HL-60/S4 treated with retinoic acid at 250 ng/mL for 4 days and 3 days (cell line): Measurements from ENCODE around the gene PPP1R3A.

Experiments used
- in situ Hi-C: fragments of 300-500 bp; cut with MboI; formaldehyde crosslinking; loops from 2 replicates; pipeline ENCODE4 v1.7.0; 2022; ENCODE audit warnings: low sequenced_read_pairs

Gene PPP1R3A

DNA sequence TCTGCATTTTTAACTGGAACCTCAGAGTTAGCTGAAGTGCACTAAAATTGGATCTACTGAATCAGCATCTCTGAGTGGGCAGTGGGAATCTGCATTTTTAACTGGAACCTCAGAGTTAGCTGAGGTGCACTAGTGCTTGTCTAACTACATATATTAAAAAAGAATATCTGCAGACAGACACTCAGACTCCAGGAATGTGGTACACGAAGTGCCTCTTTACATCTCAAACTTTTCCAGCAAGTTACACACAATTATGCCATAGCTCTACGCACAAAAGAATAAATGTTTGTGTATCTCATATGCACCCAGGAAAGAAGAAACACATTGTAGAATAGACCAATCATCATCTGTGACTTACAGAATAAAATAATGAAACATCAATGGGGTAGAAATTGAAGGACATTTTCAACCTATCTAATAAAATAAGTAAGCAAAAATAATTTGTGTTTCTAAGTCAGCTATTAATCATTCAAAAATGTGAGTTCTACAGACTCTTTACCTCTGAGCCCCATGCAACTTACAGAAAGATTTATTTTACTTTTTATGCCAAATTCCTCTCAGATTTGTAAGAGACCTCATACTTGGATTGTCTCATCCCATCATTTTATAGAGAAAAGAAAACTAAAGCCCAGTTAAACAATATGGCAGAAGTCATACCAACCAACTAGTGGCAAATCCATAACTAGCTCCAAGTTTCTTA lies 28.3 kb downstream of the PPP1R3A start:
- in situ Hi-C loops, result no loop called here

DNA sequence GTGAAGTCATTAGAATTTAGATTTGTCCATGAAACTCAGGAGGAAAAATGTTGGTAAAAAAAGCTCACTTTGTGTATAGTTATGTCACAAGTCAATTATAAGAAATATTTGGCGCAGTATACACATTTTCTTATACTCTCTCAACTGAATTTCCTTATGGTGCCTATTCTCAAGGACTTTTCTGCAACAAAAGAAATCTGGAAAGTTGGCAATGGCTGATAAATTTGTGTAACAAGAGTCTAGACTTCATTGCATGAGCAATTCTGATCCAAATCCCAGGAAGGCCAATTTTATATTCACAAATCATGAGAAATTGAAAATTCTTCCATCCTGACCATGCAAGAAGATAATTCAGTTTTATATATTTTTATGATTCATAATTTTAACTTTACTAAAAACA lies 35.7 kb downstream of the PPP1R3A start:
- in situ Hi-C loops, result no loop called here

GRCh38 chr7:113880559-113880958 lies 38.2 kb downstream of the PPP1R3A start:
- in situ Hi-C loops, result no loop called here

GRCh38 chr7:113878394-113878992 lies 40.3 kb downstream of the PPP1R3A start:
- in situ Hi-C loops, result no loop called here

- in situ Hi-C loops, result no loop called here
These were observed 43.6 kb downstream of the PPP1R3A start for GRCh38 chr7:113875224-113875623.

- in situ Hi-C loops, result no loop called here
These were observed 45.2 kb downstream of the PPP1R3A start for GRCh38 chr7:113873554-113874151.

DNA sequence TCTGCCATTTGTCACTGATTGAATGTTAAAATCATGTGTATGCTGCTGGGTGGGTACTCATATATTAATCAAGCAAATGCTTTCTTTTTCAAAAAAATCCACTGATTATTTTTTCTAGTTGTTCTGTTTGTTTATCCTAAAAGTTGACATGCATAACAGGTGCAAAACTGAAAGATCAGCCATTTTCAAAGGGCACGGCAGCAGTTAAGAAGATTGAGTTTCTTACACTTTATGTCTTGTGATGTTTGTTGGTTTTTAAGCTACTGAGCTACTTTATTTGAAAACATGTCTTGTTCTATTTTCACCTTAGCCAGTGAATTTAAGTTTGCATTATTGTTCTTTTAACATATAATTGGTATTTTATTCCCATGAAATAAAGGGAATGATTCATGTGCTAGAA lies 45.8 kb downstream of the PPP1R3A start:
- in situ Hi-C loops, result no loop called here

- in situ Hi-C loops, result no loop called here
These were observed 51.5 kb downstream of the PPP1R3A start for GRCh38 chr7:113867325-113867724.

DNA sequence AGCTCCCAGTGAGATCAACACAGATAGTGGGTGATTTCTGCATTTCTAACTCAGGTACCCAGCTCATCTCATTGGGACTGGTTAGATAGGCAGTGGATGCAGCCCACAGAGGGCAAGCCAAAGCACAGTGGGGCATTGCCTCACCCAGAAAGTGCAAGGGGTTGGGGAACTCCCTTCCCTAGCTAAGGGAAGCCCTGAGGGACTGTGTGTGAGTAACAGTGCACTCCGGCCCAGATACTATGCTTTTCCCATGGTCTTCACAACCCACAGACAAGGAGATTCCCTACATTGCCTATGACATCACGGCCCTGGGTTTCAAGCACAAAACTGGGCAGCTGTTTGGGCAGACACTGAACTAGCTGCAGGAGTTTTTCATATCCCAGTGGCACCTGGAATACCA lies 62.8 kb downstream of the PPP1R3A start:
- in situ Hi-C loops, result no loop called here

- in situ Hi-C loops, result no loop called here
These were observed 77.9 kb downstream of the PPP1R3A start for GRCh38 chr7:113840954-113841353.

GRCh38 chr7:113835367-113835766 lies 83.4 kb downstream of the PPP1R3A start:
- in situ Hi-C loops, result no loop called here

DNA sequence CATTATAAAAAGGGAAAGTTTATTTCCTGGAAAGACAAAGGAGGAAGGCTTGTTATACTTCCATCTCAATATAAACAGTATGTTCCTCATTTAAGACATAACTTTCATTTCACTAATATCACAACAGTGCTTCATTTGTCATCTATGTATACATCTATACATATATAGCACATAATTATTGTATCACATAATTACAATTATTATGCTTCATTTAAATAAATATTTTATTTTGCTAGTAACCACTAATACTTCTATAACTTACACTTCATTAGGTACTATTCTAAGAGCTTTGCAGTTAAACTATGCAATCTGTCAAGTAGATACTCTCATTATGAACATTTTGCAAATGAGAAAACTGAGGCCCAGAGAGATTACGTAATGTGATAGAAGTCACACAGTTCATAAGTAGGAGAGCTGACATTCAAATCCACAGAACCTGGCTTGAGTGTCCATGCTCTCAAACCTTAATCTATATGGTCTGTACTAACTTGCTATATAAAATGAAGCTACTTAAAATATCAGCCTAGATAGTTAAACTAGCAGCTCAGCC lies 86.5 kb downstream of the PPP1R3A start:
- in situ Hi-C loops, result no loop called here

DNA sequence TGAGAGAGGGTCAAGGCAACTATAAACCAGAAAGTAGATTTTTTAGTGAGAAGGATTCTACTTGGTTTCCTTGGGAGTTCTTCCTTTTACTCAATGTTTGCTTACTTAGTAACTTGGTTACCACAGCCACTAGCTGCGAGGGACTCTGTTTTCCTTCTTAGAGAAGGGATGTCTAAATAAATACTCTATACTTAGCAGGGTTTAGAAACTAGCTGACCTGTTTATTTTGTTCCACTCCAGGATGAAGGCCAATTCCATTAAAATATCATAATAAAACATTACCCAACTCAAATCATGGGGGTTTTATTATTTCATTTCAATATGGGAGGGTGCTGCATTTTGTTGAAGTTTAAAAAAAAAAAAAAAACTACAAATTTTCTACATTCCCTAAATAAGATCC lies 87.3 kb downstream of the PPP1R3A start:
- in situ Hi-C loops, result no loop called here

GRCh38 chr7:113828581-113828980 lies 90.2 kb downstream of the PPP1R3A start:
- in situ Hi-C loops, result no loop called here
